PC-9 (cell line): ENCODE results near the gene C3orf85. TPM values are rescaled to one million over a fixed set of nuclear protein-coding genes. Genes with fewer than 3 reads are reported as not detected.

Experiments used
- Bru-seq: library from RNA; stranded (reverse); fragments of 400-500 nt; gene quantifications from one replicate; lab custom pipeline; 2021; lab: Mats Ljungman, UMichigan
- BruChase-seq, 2 experiments: library from RNA; stranded (reverse); fragments of 400-500 nt; gene quantifications; one replicate each; lab custom pipeline; 2021; lab: Mats Ljungman, UMichigan
- BruUV-seq: library from RNA; stranded (reverse); fragments of 400-500 nt; replicated peaks from 2 replicates; lab custom pipeline; 2021; lab: Mats Ljungman, UMichigan
- CTCF ChIA-PET: fragments of 300-600 bp; sonication (Branson Sonifier 250); formaldehyde crosslinking; loops from one replicate; lab custom pipeline; 2022; ENCODE audit warnings: antibody characterized with exemption; lab: Charles Lee
- POLR2A ChIA-PET: fragments of 300-600 bp; sonication (Branson Sonifier 250); formaldehyde crosslinking; loops from one replicate; lab custom pipeline; 2022; ENCODE audit warnings: antibody characterized with exemption; ENCODE audit not compliant: unreplicated experiment; lab: Charles Lee
- DNase-seq, 2 experiments: peaks; one replicate each; pipeline versions ENCODE4 v3.0.0 to v3.0.0-alpha.2; 2015 to 2022; ENCODE audit warnings: mixed read lengths in 1 of 2
- H2AFZ ChIP-seq: fragments of 200-600 bp; sonication (generic); 2 replicates; pipeline ENCODE4 v1.8.1; 2017; ENCODE audit warnings: antibody characterized with exemption
- H3F3A ChIP-seq: fragments of 200-600 bp; sonication (generic); 2 replicates; pipeline ENCODE4 v1.8.1; 2017; ENCODE audit warnings: antibody characterized with exemption, mild to moderate bottlenecking, low read depth; ENCODE audit not compliant: insufficient read depth
- H3K27ac ChIP-seq: fragments of 200-600 bp; sonication (generic); 2 replicates; pipeline ENCODE4 v1.6.1; 2016; ENCODE audit warnings: mixed run types
- H3K27me3 ChIP-seq: fragments of 200-600 bp; sonication (generic); 2 replicates; pipeline ENCODE4 v1.6.1; 2016; ENCODE audit warnings: low read depth, mixed run types; ENCODE audit not compliant: insufficient read depth
- H3K36me3 ChIP-seq: fragments of 200-600 bp; sonication (generic); 2 replicates; pipeline ENCODE4 v1.6.1; 2016; ENCODE audit warnings: low read depth, mixed run types
- H3K4me1 ChIP-seq: fragments of 200-600 bp; sonication (generic); replicated peaks from 2 replicates; pipeline ENCODE4 v1.6.1; 2016; ENCODE audit warnings: mixed run types; ENCODE audit not compliant: insufficient read depth
- H3K4me2 ChIP-seq: fragments of 200-600 bp; sonication (generic); 2 replicates; pipeline ENCODE4 v1.6.1; 2017; ENCODE audit warnings: mixed run types
- H3K4me3 ChIP-seq: fragments of 200-600 bp; sonication (generic); 2 replicates; pipeline ENCODE4 v1.6.1; 2016; ENCODE audit warnings: mixed run types
- H3K79me2 ChIP-seq: fragments of 200-600 bp; sonication (generic); 2 replicates; pipeline ENCODE4 v1.6.1; 2017; ENCODE audit warnings: low read depth, mixed run types
- H3K9me2 ChIP-seq: fragments of 200-600 bp; sonication (generic); 2 replicates; pipeline ENCODE4 v1.8.1; 2017; ENCODE audit warnings: mild to moderate bottlenecking; ENCODE audit not compliant: insufficient read depth
- H3K9me3 ChIP-seq: fragments of 200-600 bp; sonication (generic); 2 replicates; pipeline ENCODE4 v1.8.1; 2016; ENCODE audit warnings: low read depth; ENCODE audit not compliant: insufficient read depth
- H4K20me1 ChIP-seq: fragments of 200-600 bp; sonication (generic); 2 replicates; pipeline ENCODE4 v1.8.1; 2017; ENCODE audit not compliant: insufficient read depth
- EZH2 ChIP-seq: fragments of 200-600 bp; sonication (generic); IDR thresholded peaks from 2 replicates; pipeline ENCODE4 v1.8.0; 2017; ENCODE audit warnings: antibody characterized with exemption, low read depth
- intact Hi-C: fragments of 100-400 bp; cut with micrococcal nuclease; formaldehyde crosslinking; loops from one replicate; pipeline ENCODE4 v1.10.0; 2022; ENCODE audit not compliant: unreplicated experiment
- long read RNA-seq: library from polyadenylated mRNA; stranded (forward); transcript quantifications from one replicate; pipeline ENCODE4 v2.0.0, GENCODE V29; 2022
- total RNA-seq: library from RNA; stranded (reverse); gene quantifications from 2 replicates; pipeline ENCODE4 v1.2.3, GENCODE V29; 2021
- TF ChIP-seq, protein P1 (sequence below): fragments of 200-600 bp; sonication (generic); conservative IDR thresholded peaks from 2 replicates; pipeline ENCODE4 v1.6.1; 2017; ENCODE audit warnings: mixed run types, antibody characterized with exemption, mild to moderate bottlenecking, moderate library complexity

The C3orf85 gene, protein sequence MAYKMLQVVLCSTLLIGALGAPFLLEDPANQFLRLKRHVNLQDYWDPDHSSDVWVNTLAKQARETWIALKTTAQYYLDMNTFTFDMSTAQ
- total RNA-seq (not detected in 2 replicates), Bru-seq, nascent RNA (not detected), BruChase-seq, experiment 1, labeled RNA remaining after a 2-hour chase (not detected), BruChase-seq, experiment 2, labeled RNA remaining after a 6-hour chase (not detected)
- long read RNA-seq = 0 reads

DNA sequence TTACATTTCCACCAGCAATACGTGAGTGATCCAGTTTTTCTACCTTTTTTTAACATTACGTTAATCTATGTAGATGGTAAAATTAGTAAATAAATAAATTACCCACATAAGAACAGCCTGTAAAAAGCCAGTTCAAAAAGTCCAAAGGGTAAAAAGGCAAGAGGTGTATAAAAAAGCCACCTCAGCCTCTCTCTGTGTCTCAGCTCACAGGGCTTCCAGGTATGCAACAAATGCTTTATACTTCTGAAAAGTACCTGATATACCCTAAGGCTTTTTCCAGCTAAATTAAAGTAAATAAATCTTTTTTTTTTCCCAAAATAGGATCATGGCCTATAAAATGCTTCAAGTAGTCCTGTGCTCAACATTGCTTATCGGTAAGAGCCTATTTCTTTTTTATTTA is at the start of gene C3orf85:
C3orf85 (plus strand) TSS at position 197 of the 400 bp plus-strand sequence; CDS start at position 326, 129 bp downstream.
- TF ChIP-seq, protein P1, sequence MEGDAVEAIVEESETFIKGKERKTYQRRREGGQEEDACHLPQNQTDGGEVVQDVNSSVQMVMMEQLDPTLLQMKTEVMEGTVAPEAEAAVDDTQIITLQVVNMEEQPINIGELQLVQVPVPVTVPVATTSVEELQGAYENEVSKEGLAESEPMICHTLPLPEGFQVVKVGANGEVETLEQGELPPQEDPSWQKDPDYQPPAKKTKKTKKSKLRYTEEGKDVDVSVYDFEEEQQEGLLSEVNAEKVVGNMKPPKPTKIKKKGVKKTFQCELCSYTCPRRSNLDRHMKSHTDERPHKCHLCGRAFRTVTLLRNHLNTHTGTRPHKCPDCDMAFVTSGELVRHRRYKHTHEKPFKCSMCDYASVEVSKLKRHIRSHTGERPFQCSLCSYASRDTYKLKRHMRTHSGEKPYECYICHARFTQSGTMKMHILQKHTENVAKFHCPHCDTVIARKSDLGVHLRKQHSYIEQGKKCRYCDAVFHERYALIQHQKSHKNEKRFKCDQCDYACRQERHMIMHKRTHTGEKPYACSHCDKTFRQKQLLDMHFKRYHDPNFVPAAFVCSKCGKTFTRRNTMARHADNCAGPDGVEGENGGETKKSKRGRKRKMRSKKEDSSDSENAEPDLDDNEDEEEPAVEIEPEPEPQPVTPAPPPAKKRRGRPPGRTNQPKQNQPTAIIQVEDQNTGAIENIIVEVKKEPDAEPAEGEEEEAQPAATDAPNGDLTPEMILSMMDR = no peak
- no peak for TF ChIP-seq EZH2
- Histone ChIP-seq H3K9me2 (no peaks in the 10 kb centered on the region), H4K20me1 (no peaks in the 10 kb centered on the region), H3K4me2 (no peak within 1 kb of the TSS), H3K9me3 (no peaks in the 10 kb centered on the region), H3K4me3 (no peak within 1 kb of the TSS), H3K27ac (no peak within 1 kb of the TSS), H3K27me3 (no peaks in the 10 kb centered on the region), H3F3A (no peaks in the 10 kb centered on the region), H2AFZ (no peak within 1 kb of the TSS), H3K36me3 (no peaks in the 10 kb centered on the region), H3K79me2 (no peaks in the 10 kb centered on the region), H3K4me1 (no peaks in the 10 kb centered on the region)
- CTCF ChIA-PET = no interaction called here
- no TSS peak for BruUV-seq
- POLR2A ChIA-PET = no interaction called here
- intact Hi-C loops = no loop called here
- DNase-seq = no peak

DNA sequence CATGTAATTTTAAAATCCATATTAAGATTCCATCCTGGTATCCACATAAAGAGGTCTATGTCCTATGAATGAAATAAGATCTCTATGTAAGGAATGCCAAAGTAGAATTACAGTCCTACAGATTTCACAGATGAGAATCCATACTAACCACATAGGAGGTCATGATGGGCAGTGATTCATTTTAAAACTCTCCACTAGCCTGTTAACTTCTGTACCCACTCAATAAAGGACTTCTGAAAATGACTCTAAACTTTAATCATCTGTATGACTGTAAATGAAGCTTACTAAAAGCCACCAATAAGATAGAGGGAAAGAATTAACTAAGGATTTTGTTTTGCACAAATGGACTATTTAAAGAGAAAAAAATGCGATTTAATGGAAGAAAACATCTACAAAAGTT is 47.3 kb upstream of the C3orf85 start:
- Histone ChIP-seq H3K36me3 (no peaks in the 10 kb centered on the region), H3K4me2 (no peak overlapping the region), H2AFZ (no peak overlapping the region), H3K9me2 (no peaks in the 10 kb centered on the region), H3K9me3 (no peaks in the 10 kb centered on the region), H3F3A (no peaks in the 10 kb centered on the region), H3K27ac (no peak overlapping the region), H3K27me3 (no peaks in the 10 kb centered on the region), H4K20me1 (no peaks in the 10 kb centered on the region), H3K79me2 (no peaks in the 10 kb centered on the region), H3K4me3 (no peak overlapping the region), H3K4me1 (no peaks in the 10 kb centered on the region)
- no peak for DNase-seq
- POLR2A ChIA-PET = interaction anchor here (0.6 kb wide), 1 partner anchor 353 kb away, joined by 5 read pairs; no protein-coding TSS in a partner anchor
- BruUV-seq = no TSS peak
- CTCF ChIA-PET = no interaction called here
- no peak for TF ChIP-seq EZH2
- TF ChIP-seq, protein P1 = no peak
- intact Hi-C loops = no loop called here

DNA sequence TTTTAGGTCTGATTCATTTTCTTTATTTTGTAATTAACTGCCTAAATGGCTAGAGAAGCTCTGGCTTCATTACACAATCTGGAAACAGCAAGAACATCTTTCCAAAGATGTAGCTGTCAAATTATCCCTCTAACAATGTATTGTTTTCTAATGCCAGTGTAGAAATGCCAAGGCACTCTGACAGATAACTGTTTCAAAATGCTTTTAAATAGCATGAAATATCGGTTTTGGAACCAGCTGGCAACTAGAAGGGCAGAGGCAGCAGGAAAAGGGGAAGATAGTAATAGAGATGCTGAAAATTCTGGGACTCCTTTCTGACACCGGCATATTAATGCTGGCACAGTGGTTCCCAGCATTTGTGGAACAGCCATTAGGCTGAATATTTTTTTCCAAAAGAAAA is 44.7 kb upstream of the C3orf85 start:
- no peak overlapping the region for H3K4me3 ChIP-seq
- H3K4me2 ChIP-seq = no peak overlapping the region
- intact Hi-C loops = no loop called here
- no peaks in the 10 kb centered on the region for H4K20me1 ChIP-seq
- BruUV-seq = no TSS peak
- ChIA-PET CTCF (no interaction called here), POLR2A (no interaction called here)
- H3K27me3 ChIP-seq = no peaks in the 10 kb centered on the region
- no peaks in the 10 kb centered on the region for H3K9me3 ChIP-seq
- no peak overlapping the region for H2AFZ ChIP-seq
- DNase-seq = no peak
- H3K36me3 ChIP-seq = no peaks in the 10 kb centered on the region
- no peaks in the 10 kb centered on the region for H3F3A ChIP-seq
- H3K79me2 ChIP-seq = no peaks in the 10 kb centered on the region
- TF ChIP-seq EZH2 = no peak
- TF ChIP-seq, protein P1 = no peak
- no peaks in the 10 kb centered on the region for H3K4me1 ChIP-seq
- H3K27ac ChIP-seq = no peak overlapping the region
- no peaks in the 10 kb centered on the region for H3K9me2 ChIP-seq
